DMS153 (cell line): ENCODE data around the gene PLIN5.

Source experiments
- DNase-seq: peaks from one replicate; lab custom pipeline; 2025; lab: John Stamatoyannopoulos, UW

The PLIN5 gene, protein sequence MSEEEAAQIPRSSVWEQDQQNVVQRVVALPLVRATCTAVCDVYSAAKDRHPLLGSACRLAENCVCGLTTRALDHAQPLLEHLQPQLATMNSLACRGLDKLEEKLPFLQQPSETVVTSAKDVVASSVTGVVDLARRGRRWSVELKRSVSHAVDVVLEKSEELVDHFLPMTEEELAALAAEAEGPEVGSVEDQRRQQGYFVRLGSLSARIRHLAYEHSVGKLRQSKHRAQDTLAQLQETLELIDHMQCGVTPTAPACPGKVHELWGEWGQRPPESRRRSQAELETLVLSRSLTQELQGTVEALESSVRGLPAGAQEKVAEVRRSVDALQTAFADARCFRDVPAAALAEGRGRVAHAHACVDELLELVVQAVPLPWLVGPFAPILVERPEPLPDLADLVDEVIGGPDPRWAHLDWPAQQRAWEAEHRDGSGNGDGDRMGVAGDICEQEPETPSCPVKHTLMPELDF

GRCh38 chr19:4534836-4535658 lies at the start of gene PLIN5:
Gene PLIN5, minus strand, starts transcription at chr19:4535224. Its CDS starts 1,150 bp downstream, at chr19:4534074.
- DNase-seq: no peak

DNA sequence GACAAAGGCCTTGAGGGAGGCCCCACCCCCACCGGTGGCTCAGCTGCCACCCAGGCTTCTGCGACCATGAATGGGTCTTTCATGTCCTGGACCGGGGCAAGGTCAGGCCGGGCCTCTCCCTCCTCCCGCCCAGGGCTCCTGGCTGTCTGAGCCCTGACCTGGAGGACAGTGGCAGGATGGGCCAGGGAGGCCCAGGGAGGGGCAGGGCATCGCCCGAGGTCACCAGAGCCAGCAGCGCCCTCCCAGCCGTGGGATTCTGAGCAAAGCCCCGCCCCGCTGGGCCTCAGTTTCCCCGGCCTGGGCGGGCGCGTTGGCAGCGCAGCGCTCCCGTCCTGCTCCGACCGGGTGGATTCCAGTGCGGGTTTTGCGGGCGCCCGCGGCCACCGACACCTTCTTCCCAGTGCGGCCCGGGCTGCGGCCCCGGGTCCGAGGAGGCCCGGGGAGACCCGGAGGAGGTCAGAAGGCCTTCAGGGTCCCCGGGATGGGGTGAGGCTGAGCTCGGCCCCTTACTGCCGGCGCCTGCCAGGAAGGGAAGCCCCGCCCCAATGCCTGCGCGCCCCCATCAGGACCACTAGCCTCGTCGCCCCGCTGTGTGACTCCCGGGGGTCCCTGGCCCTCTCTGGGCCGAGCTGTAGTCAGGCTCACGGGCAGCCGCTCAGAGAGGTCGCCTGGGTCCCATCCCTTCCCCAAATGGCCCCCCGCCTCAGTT lies 49.1 kb upstream of the PLIN5 start:
- no peak for DNase-seq

DNA sequence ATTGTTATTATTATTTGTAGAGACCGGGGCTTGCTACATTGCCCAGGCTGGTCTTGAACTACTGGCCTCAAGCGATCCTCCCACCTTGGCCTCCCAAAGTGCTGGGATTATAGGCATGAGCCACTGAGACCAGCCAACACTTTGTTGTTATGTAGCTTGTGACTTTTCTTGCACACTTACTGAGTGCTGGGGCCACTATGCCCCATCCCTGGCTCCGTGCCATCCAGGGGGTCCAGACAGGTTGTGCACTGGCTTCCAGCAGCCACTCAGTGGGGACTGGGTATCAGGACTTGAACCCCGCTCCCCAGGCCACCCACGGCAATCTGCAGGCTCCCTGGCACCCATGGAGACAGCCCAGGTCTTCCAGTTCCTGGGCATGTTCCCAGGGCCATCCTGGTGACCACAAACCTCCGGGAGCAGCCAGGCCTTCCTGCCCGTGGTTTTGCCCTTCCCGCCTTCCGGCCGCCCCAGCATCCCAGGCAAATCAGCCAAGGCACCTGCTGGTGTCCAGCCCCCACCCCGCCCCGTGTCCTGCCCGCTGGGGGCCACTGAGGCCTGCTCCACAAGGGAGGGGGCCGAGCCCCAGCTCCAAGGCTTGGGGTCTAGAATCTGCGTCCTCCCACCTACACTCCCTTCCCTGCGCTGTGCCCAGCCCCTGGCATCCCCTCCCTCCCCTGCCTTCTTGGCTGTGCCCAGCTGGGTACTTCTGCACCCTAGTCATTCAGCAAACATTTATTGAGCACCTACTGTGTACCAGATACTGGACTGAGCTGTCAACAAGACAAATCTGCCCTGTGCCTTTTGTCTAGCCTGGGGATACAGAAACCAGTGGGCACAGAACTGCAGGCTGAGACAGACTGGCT lies 48.2 kb upstream of the PLIN5 start:
- no peak for DNase-seq

GRCh38 chr19:4581666-4582553 lies 46.9 kb upstream of the PLIN5 start:
- no peak for DNase-seq

DNA sequence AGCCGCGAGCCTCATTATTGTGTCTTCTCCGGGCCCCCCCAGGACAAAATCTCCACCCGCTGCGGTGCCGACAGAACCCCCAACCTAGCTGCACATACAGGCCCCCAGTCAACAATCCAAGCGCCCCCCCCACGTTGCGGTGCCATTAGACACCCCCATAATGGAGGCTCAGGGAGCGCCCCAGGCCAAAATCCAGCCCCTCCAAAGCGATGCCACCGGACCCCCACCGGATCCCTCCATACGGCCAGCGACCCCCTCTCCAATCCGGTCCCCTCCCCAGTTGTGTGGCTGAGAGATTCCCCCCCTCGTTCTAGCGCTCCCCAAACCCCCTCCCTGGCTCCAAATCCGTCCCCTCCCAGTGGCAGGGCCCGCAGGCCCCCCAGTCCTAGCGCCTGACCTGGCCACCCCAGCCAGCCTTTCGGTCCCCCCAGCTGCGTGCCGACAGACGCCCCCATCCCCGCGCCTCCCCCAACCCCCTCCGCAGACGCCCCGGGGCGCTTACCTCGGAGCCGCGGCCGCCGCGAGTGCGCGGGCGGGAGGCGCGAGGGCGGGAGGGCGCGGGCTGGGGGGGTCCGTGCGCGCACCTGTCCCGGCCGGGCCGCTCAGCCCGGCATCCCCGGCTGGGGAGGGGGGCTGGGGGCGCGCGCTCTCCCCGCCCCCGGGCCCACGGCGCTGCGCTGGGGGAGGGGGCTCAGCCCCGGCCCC lies 46.1 kb upstream of the PLIN5 start:
- no peak for DNase-seq

- DNase-seq: no peak
These were observed 45.2 kb upstream of the PLIN5 start for GRCh38 chr19:4580021-4580901.

GRCh38 chr19:4579389-4579788 lies 44.4 kb upstream of the PLIN5 start:
- DNase-seq: no peak

GRCh38 chr19:4578552-4579248 lies 43.7 kb upstream of the PLIN5 start:
- DNase-seq: no peak

- no peak for DNase-seq
These were observed 42.2 kb upstream of the PLIN5 start for GRCh38 chr19:4577020-4577782.

- DNase-seq: no peak
These were observed 41.3 kb upstream of the PLIN5 start for GRCh38 chr19:4576016-4576933.

GRCh38 chr19:4575267-4576015 lies 40.4 kb upstream of the PLIN5 start:
- DNase-seq: no peak

GRCh38 chr19:4573682-4574081 lies 38.7 kb upstream of the PLIN5 start:
- no peak for DNase-seq

DNA sequence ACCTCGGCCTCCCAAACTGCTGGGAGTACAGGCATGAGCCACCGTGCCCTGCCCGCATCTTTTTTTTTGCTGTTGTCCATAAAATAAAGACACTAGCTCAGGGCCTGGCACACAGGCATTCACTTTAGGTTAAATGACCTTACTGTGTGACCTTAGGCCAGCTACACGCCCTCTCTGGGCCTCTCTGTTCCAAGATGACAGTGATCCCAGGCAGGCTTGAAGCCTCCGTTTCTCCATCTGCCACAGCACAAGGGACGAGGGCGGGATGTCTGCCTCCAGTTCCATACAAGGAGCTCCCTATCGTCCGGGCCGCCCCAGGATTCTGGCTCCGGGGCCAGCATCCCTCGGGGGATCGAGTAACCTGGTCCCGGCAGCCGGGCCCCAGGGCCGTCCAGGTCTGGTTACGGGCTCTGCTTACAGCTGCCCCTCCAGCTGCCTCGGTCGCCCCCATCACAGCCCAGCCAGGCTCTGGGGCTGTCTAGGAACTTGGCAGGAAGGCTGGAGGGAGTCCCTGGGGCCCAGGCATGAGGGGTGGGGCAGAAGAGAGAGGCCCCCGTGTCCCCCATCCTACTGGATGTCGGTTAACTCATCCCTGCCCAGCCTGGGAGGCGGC lies 36.4 kb upstream of the PLIN5 start:
- DNase-seq: no peak

DNA sequence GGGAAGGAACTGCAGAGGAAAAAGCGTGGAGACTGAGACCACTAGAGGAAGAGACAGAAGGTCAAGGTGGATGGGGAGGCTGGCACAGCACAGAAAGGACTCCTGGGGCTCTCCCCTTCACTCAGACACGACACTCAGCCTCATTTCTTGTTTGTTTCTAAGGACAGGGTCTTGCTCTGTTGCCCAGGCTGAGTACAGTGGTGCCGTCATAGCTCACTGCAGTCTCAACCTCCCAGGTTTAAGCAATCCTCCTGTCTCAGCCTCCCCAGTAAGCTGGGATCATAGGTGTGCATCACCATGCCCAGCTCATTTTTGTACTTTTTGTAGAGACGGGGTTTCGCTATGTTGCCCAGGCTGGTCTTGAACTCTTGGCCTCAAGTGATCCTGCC lies 35.9 kb upstream of the PLIN5 start:
- DNase-seq: no peak

GRCh38 chr19:4570402-4570801 lies 35.4 kb upstream of the PLIN5 start:
- DNase-seq: no peak
